Keratinocyte (primary cell): ENCODE measurements around the gene CRLF3. TPM values are rescaled to one million over a fixed set of nuclear protein-coding genes. Genes with fewer than 3 reads are reported as not detected.

Source experiments
- DNase-seq: peaks from one replicate; pipeline ENCODE4 v3.0.0-alpha.2; 2011; ENCODE audit warnings: low read depth, missing footprints, low spot score
- FAIRE-seq: peaks from 2 replicates; lab custom pipeline; 2011; peaks lifted over from hg19 to GRCh38; lab: Jason Lieb, UNC
- H2AFZ ChIP-seq: 2 replicates; pipeline ENCODE4 v1.6.0; 2012; ENCODE audit warnings: low read length, control low read depth, inconsistent platforms; ENCODE audit not compliant: control insufficient read depth
- H3K27ac ChIP-seq: 2 replicates; pipeline ENCODE4 v1.5.1; 2011; ENCODE audit warnings: low read length; ENCODE audit not compliant: control insufficient read depth, insufficient read depth
- H3K27me3 ChIP-seq: 3 replicates; pipeline ENCODE4 v1.6.0; 2011; ENCODE audit warnings: low read length; ENCODE audit not compliant: control insufficient read depth, insufficient read depth; ENCODE audit errors: extremely low read depth
- H3K36me3 ChIP-seq, 2 experiments: 2 replicates in 1 of 2; 3 replicates in 1 of 2; pipeline ENCODE4 v1.5.1; 2011; ENCODE audit warnings: low read length in 2 of 2, mild to moderate bottlenecking in 1 of 2; ENCODE audit not compliant: control insufficient read depth in 2 of 2, insufficient read depth in 2 of 2; ENCODE audit errors: extremely low read depth in 1 of 2
- H3K4me1 ChIP-seq: 3 replicates; pipeline ENCODE4 v1.5.1; 2011; ENCODE audit warnings: low read length; ENCODE audit not compliant: control insufficient read depth, insufficient read depth; ENCODE audit errors: extremely low read depth
- H3K4me2 ChIP-seq: 3 replicates; pipeline ENCODE4 v1.6.0; 2011; ENCODE audit warnings: low read depth, low read length; ENCODE audit not compliant: control insufficient read depth, insufficient read depth; ENCODE audit errors: extremely low read depth
- H3K4me3 ChIP-seq, 3 experiments: fragments of 200-600 bp in 1 of 3; sonication (generic) in 1 of 3; 2 replicates in 2 of 3; 3 replicates in 1 of 3; pipeline ENCODE4 v1.5.1; 2011 to 2016; ENCODE audit warnings: low read length in 3 of 3, mild to moderate bottlenecking in 3 of 3, control low read depth in 2 of 3, inconsistent platforms in 1 of 3, low read depth in 1 of 3, mixed read lengths in 1 of 3, mixed run types in 1 of 3, moderate library complexity in 1 of 3; ENCODE audit not compliant: control insufficient read depth in 2 of 3, insufficient read depth in 2 of 3; ENCODE audit errors: extremely low read depth in 1 of 3
- H3K79me2 ChIP-seq: 2 replicates; pipeline ENCODE4 v1.6.0; 2012; ENCODE audit warnings: low read length; ENCODE audit not compliant: control insufficient read depth, insufficient read depth
- H3K9ac ChIP-seq: 3 replicates; pipeline ENCODE4 v1.6.0; 2011; ENCODE audit warnings: low read length; ENCODE audit not compliant: control insufficient read depth, insufficient read depth; ENCODE audit errors: extremely low read depth
- H3K9me1 ChIP-seq: 3 replicates; pipeline ENCODE4 v1.6.0; 2011; ENCODE audit warnings: low read length; ENCODE audit not compliant: control insufficient read depth, insufficient read depth; ENCODE audit errors: extremely low read depth
- H3K9me3 ChIP-seq: 2 replicates; pipeline ENCODE4 v1.5.1; 2012; ENCODE audit warnings: low read depth, low read length; ENCODE audit not compliant: control insufficient read depth
- H4K20me1 ChIP-seq: 3 replicates; pipeline ENCODE4 v1.6.0; 2011; ENCODE audit warnings: low read length; ENCODE audit not compliant: control insufficient read depth, insufficient read depth; ENCODE audit errors: extremely low read depth
- EZH2 ChIP-seq: IDR thresholded peaks from one replicate; pipeline ENCODE4 v1.6.1; 2012; ENCODE audit warnings: inconsistent platforms, mild to moderate bottlenecking, low read length, moderate library complexity
- dilution Hi-C: fragments of 300-500 bp; cut with MboI; formaldehyde crosslinking; loops from one replicate; pipeline ENCODE4 v1.7.0; 2020; ENCODE audit warnings: low sequenced_read_pairs; ENCODE audit not compliant: extremely low pct_ligation_motif_present
- polyA plus RNA-seq, 5 experiments: library from polyadenylated mRNA; depleted of rRNA in 3 of 5; stranded (reverse) in 3 of 5; stranded (forward) in 1 of 5; unstranded in 1 of 5; fragments of >200 nt; gene quantifications; 1 replicate in 1 of 5; 2 replicates in 3 of 5; 3 replicates in 1 of 5; pipeline versions ENCODE4 v1.2.1 to v1.2.3, GENCODE V29; 2011 to 2012; ENCODE audit warnings: missing spikeins in 2 of 5, low read depth in 1 of 5, low replicate concordance in 1 of 5
- TF ChIP-seq, protein P1 (sequence below), 3 experiments: IDR thresholded peaks in 1 of 3; conservative IDR thresholded peaks in 1 of 3; optimal IDR thresholded peaks in 1 of 3; 2 replicates in 2 of 3; 3 replicates in 1 of 3; pipeline versions ENCODE3 to v1.5.1; 2011; ENCODE audit warnings: low read length in 3 of 3, mild to moderate bottlenecking in 3 of 3, moderate library complexity in 2 of 3, control low read depth in 1 of 3, inconsistent platforms in 1 of 3; ENCODE audit not compliant: insufficient read depth in 2 of 3; ENCODE audit errors: extremely low read depth in 1 of 3

Gene CRLF3
- polyA plus RNA-seq, 1 donor (not counting 4 experiments of a cell fraction or from before 2014, with no cell fraction given), result 22.4 TPM

DNA sequence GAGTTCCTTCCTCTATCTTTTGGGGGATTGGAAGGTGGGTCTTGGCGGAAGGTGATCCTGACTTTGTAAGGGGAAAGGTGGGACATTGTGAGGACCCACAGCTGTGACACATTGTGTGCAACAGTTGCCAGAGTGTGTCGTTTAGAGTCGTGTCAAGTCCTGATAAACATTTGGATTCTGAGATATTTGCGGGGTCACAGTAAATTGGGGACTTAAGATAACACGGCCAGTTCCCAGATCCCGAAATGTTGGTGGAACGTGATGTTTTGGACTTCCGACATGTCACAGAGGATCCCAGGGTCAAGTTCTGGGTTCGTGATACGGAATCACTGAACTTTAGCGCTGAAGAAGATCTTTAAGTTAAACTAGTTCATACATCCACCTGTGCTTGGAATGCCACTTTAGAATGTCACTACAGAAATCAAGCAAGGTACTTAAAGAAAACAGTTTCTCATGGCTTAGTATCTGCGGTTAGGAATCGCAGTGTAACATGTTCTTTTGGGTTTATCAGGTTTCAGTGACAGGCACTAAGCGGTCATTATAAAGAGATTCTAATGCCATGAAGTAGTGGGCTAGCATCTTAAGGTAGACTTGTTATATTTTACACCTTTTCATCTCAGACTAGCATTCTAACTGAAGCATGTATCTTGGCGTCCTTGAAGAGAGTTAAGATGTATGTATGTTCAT, 8.1 kb upstream of the CRLF3 start:
- dilution Hi-C loops, result no loop called here
- no peak for FAIRE-seq
- no peak for DNase-seq

DNA sequence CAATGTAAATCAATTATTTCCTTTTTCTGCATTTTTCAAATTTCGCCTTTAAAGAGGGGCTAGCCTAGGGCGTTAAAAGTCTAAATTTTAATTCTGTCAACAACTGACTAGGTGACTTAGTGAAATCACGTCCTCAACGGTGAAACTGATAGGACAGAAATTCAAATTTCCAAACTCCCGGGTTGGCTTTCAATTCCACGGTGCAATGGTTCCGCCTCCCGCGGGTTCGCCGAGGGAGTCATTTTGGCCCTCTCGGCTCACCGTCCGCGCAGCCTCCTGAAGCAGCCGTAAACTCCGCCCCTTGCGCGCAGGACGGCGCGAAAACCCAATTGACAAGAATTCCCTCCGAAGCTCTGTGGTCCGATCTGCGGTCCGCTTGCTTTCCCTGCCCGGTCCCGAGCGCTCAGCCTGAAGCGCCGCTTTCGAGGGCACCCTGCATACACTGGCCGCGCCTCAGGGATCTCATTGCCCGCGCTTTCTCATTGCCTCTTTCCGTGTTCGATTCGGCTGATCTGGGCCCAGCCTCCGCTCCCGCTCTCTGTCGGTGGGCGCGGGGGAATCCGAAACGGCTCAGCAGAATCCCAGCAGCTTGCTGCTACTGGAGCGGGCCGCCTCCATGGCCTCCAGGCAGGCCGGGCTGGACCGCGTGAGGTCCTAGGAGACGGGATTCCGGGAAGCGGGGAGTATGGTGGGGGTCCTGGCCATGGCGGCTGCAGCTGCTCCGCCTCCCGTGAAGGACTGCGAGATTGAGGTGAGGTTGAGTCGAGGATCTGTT, 7.4 kb upstream of the CRLF3 start, which contains the start of gene ATAD5:
Gene ATAD5, plus strand, starts transcription at position 304 of the 775 bp plus-strand sequence. Its CDS starts 382 bp downstream, at position 686.
- Histone ChIP-seq H3K4me3 (peak within 1 kb of the TSS; percentile 66 to 95 (median 94)), H3K4me1 (peaks cover 9% of the 10 kb centered on the region), H3K9me1 (no peaks in the 10 kb centered on the region), H3K9me3 (no peaks in the 10 kb centered on the region), H2AFZ (peak within 1 kb of the TSS; percentile 99), H3K36me3 (no peaks in the 10 kb centered on the region), H3K4me2 (peak within 1 kb of the TSS; percentile 69), H3K27me3 (no peaks in the 10 kb centered on the region), H3K79me2 (peaks cover 17% of the 10 kb centered on the region), H3K9ac (peak within 1 kb of the TSS; percentile 95), H4K20me1 (no peaks in the 10 kb centered on the region), H3K27ac (peak within 1 kb of the TSS; percentile 79)
- TF ChIP-seq EZH2, result no peak
- TF ChIP-seq, protein P1, sequence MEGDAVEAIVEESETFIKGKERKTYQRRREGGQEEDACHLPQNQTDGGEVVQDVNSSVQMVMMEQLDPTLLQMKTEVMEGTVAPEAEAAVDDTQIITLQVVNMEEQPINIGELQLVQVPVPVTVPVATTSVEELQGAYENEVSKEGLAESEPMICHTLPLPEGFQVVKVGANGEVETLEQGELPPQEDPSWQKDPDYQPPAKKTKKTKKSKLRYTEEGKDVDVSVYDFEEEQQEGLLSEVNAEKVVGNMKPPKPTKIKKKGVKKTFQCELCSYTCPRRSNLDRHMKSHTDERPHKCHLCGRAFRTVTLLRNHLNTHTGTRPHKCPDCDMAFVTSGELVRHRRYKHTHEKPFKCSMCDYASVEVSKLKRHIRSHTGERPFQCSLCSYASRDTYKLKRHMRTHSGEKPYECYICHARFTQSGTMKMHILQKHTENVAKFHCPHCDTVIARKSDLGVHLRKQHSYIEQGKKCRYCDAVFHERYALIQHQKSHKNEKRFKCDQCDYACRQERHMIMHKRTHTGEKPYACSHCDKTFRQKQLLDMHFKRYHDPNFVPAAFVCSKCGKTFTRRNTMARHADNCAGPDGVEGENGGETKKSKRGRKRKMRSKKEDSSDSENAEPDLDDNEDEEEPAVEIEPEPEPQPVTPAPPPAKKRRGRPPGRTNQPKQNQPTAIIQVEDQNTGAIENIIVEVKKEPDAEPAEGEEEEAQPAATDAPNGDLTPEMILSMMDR (optimal IDR thresholded peaks at IDR 0.05 in 1 of 3, IDR thresholded peaks at IDR 0.05 in 1 of 3, conservative IDR thresholded peaks at IDR 0.05 in 1 of 3; ENCODE audit: extremely low read depth in 1 of 3, insufficient read depth in 2 of 3, low read length in 3 of 3), result no peak
- dilution Hi-C loops, result no loop called here
- no peak for DNase-seq
- FAIRE-seq, result peak; percentile 55

More for the DNA sequence above, 8.1 kb upstream of the CRLF3 start:
- no peaks in the 10 kb centered on the region for H3K9me1 ChIP-seq
- H3K4me1 ChIP-seq, result peaks cover 9% of the 10 kb centered on the region
- peak overlapping the region; percentile 99 for H2AFZ ChIP-seq
- peak overlapping the region; percentile 69 for H3K4me2 ChIP-seq
- TF ChIP-seq, protein P1 (optimal IDR thresholded peaks at IDR 0.05 in 1 of 3, IDR thresholded peaks at IDR 0.05 in 1 of 3, conservative IDR thresholded peaks at IDR 0.05 in 1 of 3; ENCODE audit: extremely low read depth in 1 of 3, insufficient read depth in 2 of 3, low read length in 3 of 3), result no peak
- no peak for TF ChIP-seq EZH2
- H3K9ac ChIP-seq, result peak overlapping the region; percentile 95
- H3K27me3 ChIP-seq, result no peaks in the 10 kb centered on the region
- no peaks in the 10 kb centered on the region for H3K36me3 ChIP-seq
- no peaks in the 10 kb centered on the region for H3K9me3 ChIP-seq
- no peaks in the 10 kb centered on the region for H4K20me1 ChIP-seq
- H3K79me2 ChIP-seq, result peaks cover 17% of the 10 kb centered on the region
- H3K4me3 ChIP-seq, result peak overlapping the region; percentile 66 to 95 (median 94)
- H3K27ac ChIP-seq, result peak overlapping the region; percentile 79
